HepG2 (cell line): ENCODE measurements around the gene ZNF211.

Experiments
- AHR ChIP-seq: IDR thresholded peaks from 2 replicates; pipeline ENCODE4 v1.6.1; 2018; ENCODE audit warnings: missing genetic modification reagents, missing compliant biosample characterization
- CTCF ChIP-seq: sonication (generic); formaldehyde crosslinking; IDR thresholded peaks from 2 replicates; pipeline ENCODE4 v1.5.0; 2020; ENCODE audit warnings: mild to moderate bottlenecking, missing genetic modification reagents, moderate library complexity
- IKZF5 ChIP-seq: IDR thresholded peaks from 2 replicates; pipeline ENCODE4 v1.6.1; 2018; ENCODE audit warnings: missing genetic modification reagents, mild to moderate bottlenecking, missing compliant biosample characterization
- POLR2A ChIP-seq, 2 experiments: IDR thresholded peaks; 2 replicates each; pipeline ENCODE4 v1.6.1; 2011; ENCODE audit warnings: low read depth in 2 of 2, low read length in 2 of 2, mild to moderate bottlenecking in 1 of 2, moderate library complexity in 1 of 2; ENCODE audit not compliant: insufficient read depth in 1 of 2
- SALL1 ChIP-seq: sonication (generic); formaldehyde crosslinking; IDR thresholded peaks from 2 replicates; pipeline ENCODE4 v1.8.0; 2022; ENCODE audit warnings: mild to moderate bottlenecking, missing genetic modification reagents
- SSRP1 ChIP-seq: IDR thresholded peaks from 2 replicates; pipeline ENCODE4 v1.6.1; 2016; ENCODE audit warnings: control low read depth
- ZFX ChIP-seq: sonication (generic); formaldehyde crosslinking; IDR thresholded peaks from 2 replicates; pipeline ENCODE4 v1.4.0; 2020; ENCODE audit warnings: mild to moderate bottlenecking, low read depth, missing genetic modification reagents, moderate library complexity
- ZNF281 ChIP-seq: sonication (generic); formaldehyde crosslinking; IDR thresholded peaks from 2 replicates; pipeline ENCODE4 v1.4.0; 2020; ENCODE audit warnings: missing genetic modification reagents, borderline replicate concordance
- ZNF33B ChIP-seq: sonication (generic); formaldehyde crosslinking; IDR thresholded peaks from 2 replicates; pipeline ENCODE4 v1.5.1; 2020; ENCODE audit warnings: mild to moderate bottlenecking, missing genetic modification reagents
- TF ChIP-seq, protein P1 (sequence below): sonication (generic); formaldehyde crosslinking; IDR thresholded peaks from 2 replicates; pipeline ENCODE4 v1.4.0; 2020; ENCODE audit warnings: missing genetic modification reagents, low read depth, mild to moderate bottlenecking, borderline replicate concordance

DNA sequence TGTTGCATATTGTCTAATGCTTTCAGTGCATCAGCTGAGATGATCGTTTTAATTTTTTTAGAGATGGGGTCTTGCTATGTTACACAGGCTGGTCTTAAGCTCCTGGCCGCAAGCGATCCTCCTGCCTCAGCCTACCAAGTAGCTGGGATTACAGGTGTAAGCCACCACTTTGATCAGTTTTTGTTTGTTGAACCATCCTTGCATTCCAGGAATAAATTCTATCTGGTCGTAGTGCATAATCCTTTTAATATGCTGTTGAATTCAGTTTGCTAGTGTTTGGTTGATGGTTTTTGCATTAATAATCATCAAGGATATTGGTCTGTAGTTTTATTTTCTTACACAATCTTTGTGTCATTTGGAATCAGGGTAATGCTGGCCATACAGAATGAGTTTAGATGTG, 4.4 kb downstream of the ZNF211 start:
- no peak for TF ChIP-seq IKZF5 (CRISPR knock-in tag)
- TF ChIP-seq POLR2A (IDR thresholded peaks at IDR 0.05; ENCODE audit: insufficient read depth in 1 of 2, low read depth in 2 of 2, low read length in 2 of 2): no peak
- no peak for TF ChIP-seq SALL1 (CRISPR knock-in tag)
- no peak for TF ChIP-seq ZFX
- no peak for TF ChIP-seq AHR (CRISPR knock-in tag)
- no peak for TF ChIP-seq ZNF281 (CRISPR knock-in tag)
- no peak for TF ChIP-seq SSRP1 (CRISPR knock-in tag)
- no peak for TF ChIP-seq CTCF (CRISPR knock-in tag)
- TF ChIP-seq, protein P1, sequence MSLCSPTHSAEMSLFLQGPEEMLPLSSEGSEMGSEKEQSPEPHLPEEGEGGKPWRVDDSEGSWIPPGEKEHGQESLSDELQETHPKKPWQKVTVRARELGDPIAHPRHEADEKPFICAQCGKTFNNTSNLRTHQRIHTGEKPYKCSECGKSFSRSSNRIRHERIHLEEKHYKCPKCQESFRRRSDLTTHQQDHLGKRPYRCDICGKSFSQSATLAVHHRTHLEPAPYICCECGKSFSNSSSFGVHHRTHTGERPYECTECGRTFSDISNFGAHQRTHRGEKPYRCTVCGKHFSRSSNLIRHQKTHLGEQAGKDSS (CRISPR knock-in tag): no peak
- TF ChIP-seq ZNF33B (CRISPR knock-in tag): no peak
